A549 (cell line): ENCODE measurements around the gene RIMBP2. TPM values are rescaled to one million over a fixed set of nuclear protein-coding genes. Genes with fewer than 3 reads are reported as not detected.

Source experiments
- ATAC-seq, 2 experiments: fragments of 200-7000 bp in 1 of 2; fragments of >200 bp in 1 of 2; cut with Nextera tagmentation in 1 of 2; cut with Tn5 transposase in 1 of 2; 3 replicates each; pipeline versions ENCODE4 v1.8.0 to v1.9.1; 2018 to 2020; ENCODE audit warnings: mild to moderate bottlenecking in 1 of 2, moderate library complexity in 1 of 2
- CTCF ChIA-PET: fragments of 300-600 bp; sonication (Branson Sonifier 250); formaldehyde crosslinking; extraction: SDS; loops from one replicate; lab custom pipeline; 2021; ENCODE audit warnings: antibody characterized with exemption, inconsistent platforms; lab: Yijun Ruan, JAX
- POLR2A ChIA-PET: fragments of 350-600 bp; formaldehyde crosslinking; extraction: SDS; loops from one replicate; lab custom pipeline; 2021; ENCODE audit warnings: antibody characterized with exemption, inconsistent platforms; lab: Yijun Ruan, JAX
- DNase-seq, 2 experiments: peaks; one replicate each; pipeline versions ENCODE4 v3.0.0 to v3.0.0-alpha.2; 2011 to 2016; ENCODE audit warnings: low read depth in 1 of 2, low spot score in 1 of 2
- FAIRE-seq: peaks from 2 replicates; lab custom pipeline; 2011; peaks lifted over from hg19 to GRCh38; lab: Jason Lieb, UNC
- H3K27ac ChIP-seq, 2 experiments: fragments of >200 bp; sonication (Bioruptor Twin); formaldehyde crosslinking; 3 replicates each; pipeline ENCODE4 v1.5.1; 2016 to 2017
- H3K4me1 ChIP-seq: fragments of >200 bp; sonication (Bioruptor Twin); formaldehyde crosslinking; 3 replicates; pipeline ENCODE4 v1.6.1; 2016
- H3K4me2 ChIP-seq: fragments of >200 bp; sonication (Bioruptor Twin); formaldehyde crosslinking; 3 replicates; pipeline ENCODE4 v1.6.1; 2016
- H3K4me3 ChIP-seq: fragments of >200 bp; sonication (Bioruptor Twin); formaldehyde crosslinking; 3 replicates; pipeline ENCODE4 v1.5.1; 2016
- H3K9me3 ChIP-seq: fragments of >200 bp; sonication (Bioruptor Twin); formaldehyde crosslinking; 3 replicates; pipeline ENCODE4 v1.6.1; 2016
- CBX8 ChIP-seq: fragments of 200-600 bp; sonication (generic); IDR thresholded peaks from 2 replicates; pipeline ENCODE4 v1.6.1; 2016
- CEBPB ChIP-seq, 2 experiments: fragments of >200 bp in 1 of 2; sonication (Bioruptor Twin) in 1 of 2; formaldehyde crosslinking in 1 of 2; IDR thresholded peaks; 2 replicates each; pipeline ENCODE4 v1.6.1; 2012 to 2016
- CHD2 ChIP-seq: fragments of 150-350 bp; IDR thresholded peaks from 2 replicates; pipeline ENCODE4 v1.6.1; 2014; ENCODE audit warnings: low read length; ENCODE audit not compliant: partially characterized antibody
- CHD4 ChIP-seq: fragments of 200-600 bp; sonication (generic); IDR thresholded peaks from 2 replicates; pipeline ENCODE4 v1.6.1; 2016; ENCODE audit warnings: antibody characterized with exemption, mild to moderate bottlenecking, borderline replicate concordance
- EHF ChIP-seq: fragments of 250-450 bp; sonication (Bioruptor Pico); IDR thresholded peaks from 2 replicates; pipeline ENCODE4 v1.5.0; 2020; ENCODE audit warnings: mild to moderate bottlenecking
- ELK1 ChIP-seq: fragments of 150-350 bp; IDR thresholded peaks from 2 replicates; pipeline ENCODE4 v1.6.1; 2014; ENCODE audit warnings: low read depth, mild to moderate bottlenecking, low read length
- FOSB ChIP-seq: fragments of 250-450 bp; sonication (Bioruptor Pico); IDR thresholded peaks from 2 replicates; pipeline ENCODE4 v1.5.0; 2020; ENCODE audit warnings: mild to moderate bottlenecking, moderate library complexity
- HOXB13 ChIP-seq: fragments of 250-450 bp; sonication (Bioruptor Pico); IDR thresholded peaks from 2 replicates; pipeline ENCODE4 v1.5.0; 2020; ENCODE audit warnings: low read depth, mild to moderate bottlenecking, moderate library complexity
- JUNB ChIP-seq: fragments of >200 bp; sonication (Bioruptor Twin); formaldehyde crosslinking; IDR thresholded peaks from 2 replicates; pipeline ENCODE4 v1.6.1; 2016
- KDM1A ChIP-seq: fragments of 200-600 bp; sonication (generic); IDR thresholded peaks from 2 replicates; pipeline ENCODE4 v1.6.1; 2016; ENCODE audit warnings: low read depth, mild to moderate bottlenecking
- KDM5A ChIP-seq: fragments of 200-600 bp; sonication (generic); IDR thresholded peaks from 2 replicates; pipeline ENCODE4 v1.6.1; 2016; ENCODE audit warnings: antibody characterized with exemption, mild to moderate bottlenecking
- MAFK ChIP-seq: fragments of 450-650 bp; IDR thresholded peaks from 2 replicates; pipeline ENCODE4 v1.6.1; 2014; ENCODE audit not compliant: partially characterized antibody
- NPAS2 ChIP-seq: fragments of 250-450 bp; sonication (Bioruptor Pico); IDR thresholded peaks from 2 replicates; pipeline ENCODE4 v1.8.0; 2022; ENCODE audit warnings: mild to moderate bottlenecking, moderate library complexity, borderline replicate concordance
- PBX3 ChIP-seq: IDR thresholded peaks from 2 replicates; pipeline ENCODE4 v1.6.1; 2012
- REST ChIP-seq: fragments of 200-600 bp; sonication (generic); IDR thresholded peaks from 2 replicates; pipeline ENCODE4 v1.6.1; 2016; ENCODE audit warnings: antibody characterized with exemption, mild to moderate bottlenecking, moderate library complexity
- RFX5 ChIP-seq: fragments of 450-650 bp; IDR thresholded peaks from 2 replicates; pipeline ENCODE4 v1.7.1; 2014; ENCODE audit warnings: antibody characterized with exemption, mild to moderate bottlenecking, moderate library complexity
- SREBF2 ChIP-seq: fragments of 450-650 bp; IDR thresholded peaks from 2 replicates; pipeline ENCODE4 v1.6.1; 2014; ENCODE audit warnings: mild to moderate bottlenecking, moderate library complexity
- TFCP2L1 ChIP-seq: fragments of 250-450 bp; sonication (Bioruptor Pico); IDR thresholded peaks from 2 replicates; pipeline ENCODE4 v1.5.0; 2021; ENCODE audit warnings: mild to moderate bottlenecking
- TP53 ChIP-seq: fragments of 250-450 bp; sonication (Bioruptor Pico); IDR thresholded peaks from 2 replicates; pipeline ENCODE4 v1.5.0; 2021; ENCODE audit warnings: mild to moderate bottlenecking, moderate library complexity
- ZC3H11A ChIP-seq: fragments of 450-650 bp; IDR thresholded peaks from 2 replicates; pipeline ENCODE4 v1.6.1; 2014; ENCODE audit warnings: antibody characterized with exemption, mild to moderate bottlenecking
- WGBS: methylation state at CpG from one replicate; pipeline ENCODE4 v1.1.6; 2017; ENCODE audit errors: missing lambda C conversion rate; 5-methylcytosine and 5-hydroxymethylcytosine counted together
- polyA plus RNA-seq, 4 experiments: library from polyadenylated mRNA; depleted of rRNA in 3 of 4; stranded (reverse); fragments of >200 nt; fragmentation: RNase III in 1 of 4; extraction: RNeasy Plus Mini Kit Qiagen cat#74134 plus additional on column Dnase treatment in 1 of 4; gene quantifications; 2 replicates in 3 of 4; 3 replicates in 1 of 4; pipeline ENCODE4 v1.2.3, GENCODE V29; 2011 to 2017
- TF ChIP-seq, protein P1 (sequence below): fragments of >200 bp; sonication (Bioruptor Twin); formaldehyde crosslinking; IDR thresholded peaks from 3 replicates; pipeline ENCODE4 v1.6.1; 2016
- TF ChIP-seq, protein P2 (sequence below): fragments of >200 bp; sonication (Bioruptor Twin); formaldehyde crosslinking; IDR thresholded peaks from 2 replicates; pipeline ENCODE4 v1.6.1; 2016

The RIMBP2 gene
- polyA plus RNA-seq, 2 of the 4 experiments (the other 2 are of a cell fraction) = not detected

GRCh38 chr12:130625201-130625600 lies 90.9 kb downstream of the RIMBP2 start:
- ATAC-seq = no peak
- Histone ChIP-seq H3K4me2 (no peak overlapping the region), H3K27ac (no peak overlapping the region), H3K4me1 (no peaks in the 10 kb centered on the region)
- FAIRE-seq = no peak
- POLR2A ChIA-PET = no interaction called here
- no peak for DNase-seq
- no peak for TF ChIP-seq TP53
- TF ChIP-seq, protein P1, sequence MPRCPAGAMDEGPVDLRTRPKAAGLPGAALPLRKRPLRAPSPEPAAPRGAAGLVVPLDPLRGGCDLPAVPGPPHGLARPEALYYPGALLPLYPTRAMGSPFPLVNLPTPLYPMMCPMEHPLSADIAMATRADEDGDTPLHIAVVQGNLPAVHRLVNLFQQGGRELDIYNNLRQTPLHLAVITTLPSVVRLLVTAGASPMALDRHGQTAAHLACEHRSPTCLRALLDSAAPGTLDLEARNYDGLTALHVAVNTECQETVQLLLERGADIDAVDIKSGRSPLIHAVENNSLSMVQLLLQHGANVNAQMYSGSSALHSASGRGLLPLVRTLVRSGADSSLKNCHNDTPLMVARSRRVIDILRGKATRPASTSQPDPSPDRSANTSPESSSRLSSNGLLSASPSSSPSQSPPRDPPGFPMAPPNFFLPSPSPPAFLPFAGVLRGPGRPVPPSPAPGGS = no peak
- no peak for TF ChIP-seq NPAS2
- no peak for TF ChIP-seq ELK1
- TF ChIP-seq EHF (CRISPR knock-in tag) = no peak
- TF ChIP-seq TFCP2L1 (CRISPR knock-in tag) = no peak
- TF ChIP-seq, protein P2, sequence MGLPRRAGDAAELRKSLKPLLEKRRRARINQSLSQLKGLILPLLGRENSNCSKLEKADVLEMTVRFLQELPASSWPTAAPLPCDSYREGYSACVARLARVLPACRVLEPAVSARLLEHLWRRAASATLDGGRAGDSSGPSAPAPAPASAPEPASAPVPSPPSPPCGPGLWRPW = no peak
- no peak for TF ChIP-seq CHD4
- TF ChIP-seq CHD2 = no peak
- no peak for TF ChIP-seq CBX8
- no peak for TF ChIP-seq JUNB
- TF ChIP-seq, all 56 proteins: peak for 0
- WGBS = 13% methylated on average over 5 of the region's 5 CpGs
- no peaks in the 10 kb centered on the region for H3K9me3 ChIP-seq
- H3K4me3 ChIP-seq = no peak overlapping the region
- CTCF ChIA-PET = interaction anchor here (1.1 to 1.2 kb wide), 2 partner anchors 9 to 22 kb away, joined by 3 read pairs; no protein-coding TSS in a partner anchor

GRCh38 chr12:130622803-130623202 lies 93.3 kb downstream of the RIMBP2 start:
- Histone ChIP-seq H3K4me2 (no peak overlapping the region), H3K4me3 (no peak overlapping the region), H3K4me1 (no peaks in the 10 kb centered on the region), H3K9me3 (no peaks in the 10 kb centered on the region), H3K27ac (no peak overlapping the region)
- ChIA-PET POLR2A (no interaction called here), CTCF (no interaction called here)
- DNase-seq (no peak), ATAC-seq (no peak), FAIRE-seq (no peak)
- WGBS = 3% methylated on average over 3 of the region's 3 CpGs
- no peak for TF ChIP-seq KDM5A
- TF ChIP-seq HOXB13 (CRISPR knock-in tag) = no peak
- no peak for TF ChIP-seq CEBPB (IDR thresholded peaks at IDR 0.05)
- TF ChIP-seq PBX3 = no peak
- no peak for TF ChIP-seq KDM1A
- no peak for TF ChIP-seq SREBF2
- no peak for TF ChIP-seq MAFK
- TF ChIP-seq ZC3H11A = no peak
- no peak for TF ChIP-seq RFX5
- TF ChIP-seq NPAS2 = no peak
- no peak for TF ChIP-seq FOSB
- TF ChIP-seq REST = no peak
- TF ChIP-seq, all 56 proteins: peak for 0
